ENCODE results near the gene TGM6.
A peak's percentile ranks its signal among the peaks of the same experiment; 100 is the strongest.

The TGM6 gene

DNA sequence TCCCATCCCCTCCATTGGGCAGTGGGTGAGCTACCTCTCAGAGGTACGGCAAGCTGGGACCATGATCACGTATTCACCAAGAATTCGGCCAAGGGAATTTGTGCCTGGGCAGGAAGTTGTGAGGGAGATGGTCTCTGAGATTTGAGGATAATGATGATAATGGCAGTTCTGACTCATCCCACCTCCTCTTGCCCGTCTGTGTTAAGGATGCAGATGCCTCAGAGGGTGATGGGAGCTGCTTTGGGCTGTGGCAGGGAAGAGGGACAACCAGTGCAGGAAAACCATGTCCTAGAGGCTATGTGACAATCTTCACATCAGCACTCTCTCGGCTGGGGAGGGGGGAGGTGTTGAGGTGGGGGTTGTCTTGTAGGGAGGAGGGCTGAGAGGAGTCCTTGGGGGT is 4.3 kb downstream of the TGM6 start:
- no peak for DNase-seq (ENCODE audit: low read depth)
- TF ChIP-seq, protein P1, sequence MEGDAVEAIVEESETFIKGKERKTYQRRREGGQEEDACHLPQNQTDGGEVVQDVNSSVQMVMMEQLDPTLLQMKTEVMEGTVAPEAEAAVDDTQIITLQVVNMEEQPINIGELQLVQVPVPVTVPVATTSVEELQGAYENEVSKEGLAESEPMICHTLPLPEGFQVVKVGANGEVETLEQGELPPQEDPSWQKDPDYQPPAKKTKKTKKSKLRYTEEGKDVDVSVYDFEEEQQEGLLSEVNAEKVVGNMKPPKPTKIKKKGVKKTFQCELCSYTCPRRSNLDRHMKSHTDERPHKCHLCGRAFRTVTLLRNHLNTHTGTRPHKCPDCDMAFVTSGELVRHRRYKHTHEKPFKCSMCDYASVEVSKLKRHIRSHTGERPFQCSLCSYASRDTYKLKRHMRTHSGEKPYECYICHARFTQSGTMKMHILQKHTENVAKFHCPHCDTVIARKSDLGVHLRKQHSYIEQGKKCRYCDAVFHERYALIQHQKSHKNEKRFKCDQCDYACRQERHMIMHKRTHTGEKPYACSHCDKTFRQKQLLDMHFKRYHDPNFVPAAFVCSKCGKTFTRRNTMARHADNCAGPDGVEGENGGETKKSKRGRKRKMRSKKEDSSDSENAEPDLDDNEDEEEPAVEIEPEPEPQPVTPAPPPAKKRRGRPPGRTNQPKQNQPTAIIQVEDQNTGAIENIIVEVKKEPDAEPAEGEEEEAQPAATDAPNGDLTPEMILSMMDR (IDR thresholded peaks at IDR 0.05; ENCODE audit: low read length, missing control alignments): no peak

DNA sequence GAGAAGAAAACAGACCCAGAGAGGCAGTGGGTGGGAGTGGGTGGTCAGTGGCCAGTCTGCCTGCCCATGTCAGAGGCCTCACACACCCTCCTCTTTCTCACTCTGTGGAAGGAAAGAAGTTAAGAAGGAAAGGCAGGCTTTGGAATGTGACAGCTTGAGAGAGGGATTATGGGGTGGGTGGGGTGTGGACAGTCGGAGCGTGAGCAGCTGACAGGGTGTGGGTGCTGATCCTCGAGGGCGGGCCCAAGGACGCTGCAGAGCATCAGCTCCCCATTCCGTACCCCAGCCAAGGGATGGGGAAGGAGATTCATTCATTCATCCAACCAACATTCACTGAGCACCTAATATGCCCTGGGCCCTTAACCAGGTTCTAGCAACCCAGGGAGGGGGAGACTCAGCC is 4.8 kb downstream of the TGM6 start:
- H3K4me3 ChIP-seq (replicated peaks; ENCODE audit: low read depth, low read length): no peak overlapping the region
- TF ChIP-seq, protein P1 (IDR thresholded peaks at IDR 0.05; ENCODE audit: low read length, missing control alignments): no peak
- no peak for DNase-seq (ENCODE audit: low read depth)

More for the DNA sequence above, 4.3 kb downstream of the TGM6 start:
- no peak overlapping the region for H3K4me3 ChIP-seq (replicated peaks; ENCODE audit: low read depth, low read length)

DNA sequence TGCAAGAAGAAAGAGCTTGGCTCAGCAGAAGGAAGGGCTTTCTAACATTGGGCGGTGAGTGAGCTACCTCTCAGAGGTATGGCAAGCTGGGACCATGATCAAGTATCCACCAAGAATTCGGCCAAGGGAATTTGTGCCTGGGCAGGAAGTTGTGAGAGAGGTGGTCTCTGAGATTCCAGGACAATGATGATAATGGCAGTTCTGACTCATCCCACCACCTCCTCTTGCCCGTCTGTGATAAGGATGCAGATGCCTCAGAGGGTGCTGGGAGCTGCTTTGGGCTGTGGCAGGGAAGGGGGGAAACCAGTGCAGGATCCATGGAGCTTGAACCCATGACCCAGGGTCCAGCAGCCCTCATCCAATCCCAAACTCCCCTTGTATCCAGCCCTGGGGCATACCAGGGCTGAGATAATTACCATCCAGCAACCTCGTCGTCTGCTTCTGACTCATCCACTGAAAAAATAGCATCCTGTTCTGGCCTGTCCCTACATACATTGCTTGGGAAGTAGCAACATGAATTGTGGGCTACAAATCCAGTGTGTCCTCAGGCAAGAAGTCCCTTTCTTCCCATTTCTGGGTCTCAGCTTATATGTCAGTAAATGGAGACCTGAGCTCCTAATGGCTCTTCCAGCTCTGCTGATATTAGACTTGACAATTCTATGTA is 5.9 kb downstream of the TGM6 start:
- H3K4me3 ChIP-seq (replicated peaks; ENCODE audit: low read depth, low read length): no peak overlapping the region
- TF ChIP-seq, protein P1 (IDR thresholded peaks at IDR 0.05; ENCODE audit: low read length, missing control alignments): no peak
- DNase-seq (ENCODE audit: low read depth): peak; percentile 25

DNA sequence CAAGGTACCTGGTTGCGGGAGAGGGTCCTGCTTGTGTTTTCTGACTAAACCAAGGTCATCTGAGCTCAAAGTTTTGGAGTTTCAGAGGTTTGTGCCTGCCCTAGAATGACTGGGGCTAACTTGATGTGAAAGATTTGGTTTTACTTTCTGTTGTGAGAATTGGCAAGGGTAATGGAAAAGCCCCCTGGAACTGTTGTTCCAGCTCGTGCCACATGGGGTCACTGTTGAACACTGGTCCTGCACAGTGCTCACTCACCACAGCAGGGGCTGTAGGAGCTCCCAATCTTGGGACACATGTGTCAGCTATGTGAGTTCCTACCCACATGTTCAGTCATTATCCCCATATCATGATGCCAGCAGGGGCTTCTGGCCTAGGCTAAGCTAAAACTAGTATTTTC is 6.5 kb downstream of the TGM6 start:
- TF ChIP-seq, protein P1 (IDR thresholded peaks at IDR 0.05; ENCODE audit: low read length, missing control alignments): peak; percentile 50
- peak; percentile 33 for DNase-seq (ENCODE audit: low read depth)

DNA sequence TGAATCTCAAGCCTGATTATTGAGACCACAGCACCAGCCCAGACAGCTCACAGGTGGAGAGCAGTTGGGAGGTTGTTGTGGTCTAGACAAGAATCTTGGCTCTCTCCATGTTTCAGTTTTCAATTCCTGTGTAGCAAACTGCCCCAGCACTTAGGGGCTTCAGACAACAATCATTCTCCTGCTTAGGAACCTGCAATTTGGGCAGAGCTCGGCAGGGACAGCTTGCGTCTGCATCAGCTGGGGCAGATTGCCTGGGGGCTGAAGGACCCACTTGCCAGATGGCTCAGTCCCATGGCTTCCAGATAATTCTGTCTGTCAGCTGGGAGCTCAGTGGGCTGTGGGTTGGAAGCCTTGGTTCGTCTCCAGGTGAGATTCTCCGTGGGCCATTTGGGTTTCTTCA is 6.9 kb downstream of the TGM6 start:
- TF ChIP-seq, protein P1 (IDR thresholded peaks at IDR 0.05; ENCODE audit: low read length, missing control alignments): no peak
- H3K4me3 ChIP-seq (replicated peaks; ENCODE audit: low read depth, low read length): no peak overlapping the region
- DNase-seq (ENCODE audit: low read depth): no peak

More for the DNA sequence above, 6.5 kb downstream of the TGM6 start:
- H3K4me3 ChIP-seq (replicated peaks; ENCODE audit: low read depth, low read length): no peak overlapping the region

DNA sequence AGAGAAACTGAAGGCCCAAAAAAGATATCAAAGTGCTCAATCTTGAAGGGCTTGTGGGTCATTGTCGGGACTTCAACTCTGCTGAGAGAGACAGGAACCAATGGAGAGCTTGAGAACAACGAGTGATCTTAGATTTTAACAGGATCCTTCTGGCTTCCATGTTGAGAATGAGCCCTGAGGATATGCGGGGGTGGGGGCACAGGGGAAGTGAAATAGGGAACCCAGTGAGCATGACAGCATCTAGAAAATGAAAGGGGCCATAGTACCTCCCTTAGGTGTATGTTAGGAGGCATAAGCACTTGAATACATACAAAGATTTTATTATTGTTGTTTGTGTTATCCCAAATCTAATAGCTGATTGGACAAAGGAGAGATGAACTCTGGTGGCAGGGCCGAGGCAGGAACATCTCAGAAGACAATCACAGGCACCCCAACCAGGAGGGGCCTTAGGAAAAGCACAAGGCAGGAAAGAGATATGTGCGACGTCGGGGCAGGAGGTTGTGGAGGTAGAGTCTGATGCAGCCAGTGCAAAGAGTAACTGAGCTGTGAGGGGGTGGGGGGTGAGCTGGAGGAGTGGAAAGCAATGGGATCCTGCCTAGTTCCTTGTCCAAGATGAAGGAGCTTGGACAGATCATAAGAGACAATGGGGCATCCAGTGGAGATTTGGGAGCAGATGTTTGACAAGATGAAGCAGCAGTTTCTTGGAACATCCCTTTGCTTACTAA is 10.4 kb downstream of the TGM6 start:
- TF ChIP-seq, protein P1 (IDR thresholded peaks at IDR 0.05; ENCODE audit: low read length, missing control alignments): no peak
- DNase-seq (ENCODE audit: low read depth): no peak
- no peak overlapping the region for H3K4me3 ChIP-seq (replicated peaks; ENCODE audit: low read depth, low read length)
